Muscle of leg (tissue), 11 donors: ENCODE data around the gene ACOT2. TPM values are rescaled to one million over a fixed set of nuclear protein-coding genes. Genes with fewer than 3 reads are reported as not detected.

Experiments used
- DNase-seq: peaks from one replicate; pipeline ENCODE4 v3.0.0; 2013
- H3K27ac ChIP-seq: one replicate; pipeline ENCODE4 v1.5.1; 2013; ENCODE audit warnings: mild to moderate bottlenecking, low read length, control low read depth
- H3K27me3 ChIP-seq: one replicate; pipeline ENCODE4 v1.6.1; 2013; ENCODE audit warnings: low read length; ENCODE audit not compliant: control insufficient read depth, insufficient read depth
- H3K36me3 ChIP-seq: one replicate; pipeline ENCODE4 v1.6.1; 2013; ENCODE audit warnings: low read length; ENCODE audit not compliant: control insufficient read depth, insufficient read depth
- H3K4me1 ChIP-seq: one replicate; pipeline ENCODE4 v1.6.1; 2013; ENCODE audit warnings: low read length; ENCODE audit not compliant: control insufficient read depth, insufficient read depth
- H3K4me3 ChIP-seq: one replicate; pipeline ENCODE4 v1.5.1; 2013; ENCODE audit warnings: low read length, control low read depth
- H3K9me3 ChIP-seq: replicated peaks from 2 replicates; pipeline ENCODE4 v1.6.1; 2013; ENCODE audit warnings: low read depth, low read length; ENCODE audit not compliant: control insufficient read depth
- WGBS: methylation state at CpG from one replicate; pipeline ENCODE4 v1.1.5; 2013; ENCODE audit warnings: missing lambda C conversion rate; ENCODE audit not compliant: insufficient coverage; 5-methylcytosine and 5-hydroxymethylcytosine counted together
- polyA plus RNA-seq, 8 donors: library from polyadenylated mRNA; unstranded; fragments of 120-200 nt; gene quantifications; one replicate each; pipeline versions ENCODE4 v1.2.1 to v1.2.3, GENCODE V29; 2013; ENCODE audit warnings: inconsistent platforms in 1 of 8, low replicate concordance in 1 of 8; ENCODE audit not compliant: insufficient read length in 8 of 8, insufficient read depth in 1 of 8
- total RNA-seq: library from RNA; stranded (reverse); fragments of 120-200 nt; gene quantifications from one replicate; pipeline ENCODE4 v1.2.4, GENCODE V29; 2013

Gene ACOT2
- total and polyA plus RNA-seq, 9 donors: 25.0 to 39.5 (median 32.3) TPM

- WGBS: under 1% methylated on average over 83 of the region's 84 CpGs
- H3K27ac ChIP-seq: peak within 1 kb of the TSS; percentile 59
- DNase-seq: peak; percentile 86
- peak within 1 kb of the TSS; percentile 53 for H3K4me3 ChIP-seq
- peaks cover 4% of the 10 kb centered on the region for H3K9me3 ChIP-seq
- no peaks in the 10 kb centered on the region for H3K27me3 ChIP-seq
- H3K36me3 ChIP-seq: no peaks in the 10 kb centered on the region
- no peaks in the 10 kb centered on the region for H3K4me1 ChIP-seq
Observed at GRCh38 chr14:73612339-73613045, 43.5 kb downstream of the ACOT2 start, which contains the start of gene ACOT6. TSS of gene ACOT6 (plus strand) at chr14:73612517. CDS start at chr14:73612572, 55 bp downstream.

GRCh38 chr14:73613046-73613383 is 44.0 kb downstream of the ACOT2 start:
- H3K9me3 ChIP-seq: peaks cover 4% of the 10 kb centered on the region
- no peaks in the 10 kb centered on the region for H3K27me3 ChIP-seq
- H3K36me3 ChIP-seq: no peaks in the 10 kb centered on the region
- no peak for DNase-seq
- H3K4me1 ChIP-seq: no peaks in the 10 kb centered on the region
- H3K4me3 ChIP-seq: peak overlapping the region; percentile 53
- H3K27ac ChIP-seq: peak overlapping the region; percentile 59
- WGBS: under 1% methylated on average over 11 of the region's 13 CpGs

GRCh38 chr14:73613419-73613963 is 44.5 kb downstream of the ACOT2 start:
- H3K4me1 ChIP-seq: no peaks in the 10 kb centered on the region
- H3K36me3 ChIP-seq: no peaks in the 10 kb centered on the region
- no peak for DNase-seq
- no peaks in the 10 kb centered on the region for H3K27me3 ChIP-seq
- peaks cover 4% of the 10 kb centered on the region for H3K9me3 ChIP-seq
- no CpG with 5 or more reads among the region's 3 CpGs for WGBS
- H3K4me3 ChIP-seq: no peak overlapping the region
- no peak overlapping the region for H3K27ac ChIP-seq

- Histone ChIP-seq H3K4me3 (no peak overlapping the region), H3K27ac (no peak overlapping the region), H3K27me3 (no peaks in the 10 kb centered on the region), H3K36me3 (no peaks in the 10 kb centered on the region), H3K4me1 (no peaks in the 10 kb centered on the region), H3K9me3 (no peaks in the 10 kb centered on the region)
- no peak for DNase-seq
- 78% methylated on average over 3 of the region's 4 CpGs for WGBS
Observed at GRCh38 chr14:73616831-73617230, 47.8 kb downstream of the ACOT2 start.

GRCh38 chr14:73619524-73619923 is 50.5 kb downstream of the ACOT2 start:
- H3K36me3 ChIP-seq: no peaks in the 10 kb centered on the region
- no peaks in the 10 kb centered on the region for H3K27me3 ChIP-seq
- DNase-seq: no peak
- H3K27ac ChIP-seq: no peak overlapping the region
- no peaks in the 10 kb centered on the region for H3K4me1 ChIP-seq
- WGBS: no CpG with 5 or more reads among the region's 1 CpG
- no peaks in the 10 kb centered on the region for H3K9me3 ChIP-seq
- H3K4me3 ChIP-seq: no peak overlapping the region

- WGBS: 88% methylated on average over 9 of the region's 10 CpGs
- Histone ChIP-seq H3K4me1 (no peaks in the 10 kb centered on the region), H3K4me3 (no peak overlapping the region), H3K27me3 (no peaks in the 10 kb centered on the region), H3K9me3 (no peaks in the 10 kb centered on the region), H3K27ac (no peak overlapping the region), H3K36me3 (no peaks in the 10 kb centered on the region)
- no peak for DNase-seq
Observed at GRCh38 chr14:73620268-73620667, 51.3 kb downstream of the ACOT2 start.

GRCh38 chr14:73623504-73624054 is 54.6 kb downstream of the ACOT2 start:
- H3K36me3 ChIP-seq: no peaks in the 10 kb centered on the region
- WGBS: 80% methylated on average over 2 of the region's 4 CpGs
- no peak overlapping the region for H3K4me3 ChIP-seq
- H3K27ac ChIP-seq: no peak overlapping the region
- no peak for DNase-seq
- no peaks in the 10 kb centered on the region for H3K27me3 ChIP-seq
- no peaks in the 10 kb centered on the region for H3K9me3 ChIP-seq
- H3K4me1 ChIP-seq: no peaks in the 10 kb centered on the region

Other genes with a start within 250 kb of the ACOT2 start
- 15.1 TPM for gene NUMB, start 110.7 kb upstream of the ACOT2 start, total RNA-seq
- gene NUMB, start 110.7 kb upstream of the ACOT2 start, polyA plus RNA-seq: 10 to 100 TPM; 24.7 to 38.7 (median 31.0) TPM
- 5.5 TPM for gene RIOX1, start 78.3 kb upstream of the ACOT2 start, total RNA-seq
- 1 to 10 TPM; 5.5 to 8.1 (median 6.6) TPM for gene RIOX1, start 78.3 kb upstream of the ACOT2 start, polyA plus RNA-seq
- 3.9 TPM for gene ACOT1, start 32.1 kb upstream of the ACOT2 start, total RNA-seq
- gene ACOT1, start 32.1 kb upstream of the ACOT2 start, polyA plus RNA-seq: 1 to 10 TPM; 1.5 to 5.1 (median 2.9) TPM
- 0.40 TPM for gene HEATR4, start 10.3 kb upstream of the ACOT2 start, total RNA-seq
- gene HEATR4, start 10.3 kb upstream of the ACOT2 start, polyA plus RNA-seq: 1 to 10 TPM in 2 of 8 donors, under 1 TPM in 6; 0.16 to 1.4 (median 0.84) TPM
- gene ACOT4, start 22.7 kb downstream of the ACOT2 start, total RNA-seq: 0.31 TPM
- under 1 TPM; 0.20 to 0.43 (median 0.31) TPM for gene ACOT4, start 22.7 kb downstream of the ACOT2 start, polyA plus RNA-seq
- gene ACOT6, start 43.3 kb downstream of the ACOT2 start, total RNA-seq: not detected
- under 1 TPM in 1 of 8 donors, not detected in 7; 0.13 TPM for gene ACOT6, start 43.3 kb downstream of the ACOT2 start, polyA plus RNA-seq
- gene DNAL1, start 75.8 kb downstream of the ACOT2 start, total RNA-seq: 9.3 TPM
- gene DNAL1, start 75.8 kb downstream of the ACOT2 start, polyA plus RNA-seq: 10 to 100 TPM in 1 of 8 donors, 1 to 10 TPM in 7; 5.7 to 10.9 (median 6.6) TPM
- 7.8 TPM for gene PNMA1, start 145.2 kb downstream of the ACOT2 start, total RNA-seq
- 10 to 100 TPM; 22.4 to 37.4 (median 27.4) TPM for gene PNMA1, start 145.2 kb downstream of the ACOT2 start, polyA plus RNA-seq